Measurements from ENCODE around the gene GJD3.

- TF ChIP-seq POLR2AphosphoS5 (IDR thresholded peaks at IDR 0.05; ENCODE audit: low read depth, low read length): no peak
- TF ChIP-seq POLR2A (IDR thresholded peaks at IDR 0.05; ENCODE audit: low read depth, low read length): no peak
- TF ChIP-seq TAF1 (IDR thresholded peaks at IDR 0.05; ENCODE audit: borderline replicate concordance, low read depth, low read length): no peak
These were observed 7.5 kb upstream of the GJD3 start for GRCh38 chr17:40372031-40372430.
